RWPE1 (cell line): Measurements from ENCODE around the gene SNUPN.

Source experiments
- CTCF ChIA-PET: fragments of 350-600 bp; sonication (Branson Sonifier 250); formaldehyde crosslinking; extraction: SDS; loops from one replicate; lab custom pipeline; 2021; lab: Yijun Ruan, JAX
- POLR2A ChIA-PET: fragments of 400-600 bp; formaldehyde crosslinking; extraction: SDS; loops from one replicate; lab custom pipeline; 2020; ENCODE audit warnings: antibody characterized with exemption; ENCODE audit not compliant: low non-redundant PET; lab: Yijun Ruan, JAX
- DNase-seq: peaks from one replicate; pipeline ENCODE4 v3.0.0; 2012; ENCODE audit warnings: low spot score
- H3K27ac ChIP-seq: fragments of 450-650 bp; 2 replicates; pipeline ENCODE4 v1.5.1; 2017
- CTCF ChIP-seq: fragments of 450-650 bp; conservative IDR thresholded peaks from 2 replicates; pipeline ENCODE4 v1.5.1; 2017; ENCODE audit warnings: low read depth, mild to moderate bottlenecking

Gene SNUPN

GRCh38 chr15:75578173-75578947 lies 47.2 kb downstream of the SNUPN start:
- CTCF ChIA-PET: interaction anchor here (0.6 to 0.8 kb wide), 2 partner anchors 17 to 146 kb away, joined by 4 to 5 read pairs; a partner anchor contains a TSS
- peak; percentile 41 for DNase-seq
- peak overlapping the region; percentile 85 for H3K27ac ChIP-seq
- TF ChIP-seq CTCF: no peak
- POLR2A ChIA-PET: interaction anchor here (1.1 kb wide), 1 partner anchor 62 kb away, joined by 3 read pairs; the partner anchor contains the start of gene IMP3

- ChIA-PET CTCF (no interaction called here), POLR2A (no interaction called here)
- peak overlapping the region; percentile 85 for H3K27ac ChIP-seq
- TF ChIP-seq CTCF: no peak
- DNase-seq: peak; percentile 36
Observed at GRCh38 chr15:75577401-75578172, 47.9 kb downstream of the SNUPN start.

GRCh38 chr15:75573648-75574384 lies 51.7 kb downstream of the SNUPN start:
- ChIA-PET CTCF (no interaction called here), POLR2A (no interaction called here)
- DNase-seq: no peak
- TF ChIP-seq CTCF: no peak
- H3K27ac ChIP-seq: no peak overlapping the region

GRCh38 chr15:75570126-75570845 lies 55.2 kb downstream of the SNUPN start:
- ChIA-PET POLR2A (no interaction called here), CTCF (interaction anchor here (0.6 to 0.7 kb wide), 2 partner anchors 8 to 664 kb away, joined by 3 to 4 read pairs; partner anchors contain the start of gene FAM219B)
- TF ChIP-seq CTCF: no peak
- H3K27ac ChIP-seq: no peak overlapping the region
- no peak for DNase-seq

- DNase-seq: no peak
- ChIA-PET CTCF (interaction anchor here (0.6 kb wide), 1 partner anchor 72 kb away, joined by 4 read pairs; no protein-coding TSS in a partner anchor), POLR2A (no interaction called here)
Observed at GRCh38 chr15:75565062-75565970, 60.2 kb downstream of the SNUPN start.

More at GRCh38 chr15:75565062-75565970, 60.2 kb downstream of the SNUPN start:
- TF ChIP-seq CTCF: no peak
- H3K27ac ChIP-seq: no peak overlapping the region
